NCI-H2081 treated with DMSO at 0.1 percent for 48 hours (cell line): ENCODE measurements around the gene TRAPPC10.

Experiments used
- DNase-seq: peaks from one replicate; lab custom pipeline; 2025; lab: John Stamatoyannopoulos, UW

The TRAPPC10 gene

GRCh38 chr21:44035244-44035643 lies 23.1 kb downstream of the TRAPPC10 start:
- no peak for DNase-seq

GRCh38 chr21:44038063-44038462 lies 26.0 kb downstream of the TRAPPC10 start:
- no peak for DNase-seq

- DNase-seq: no peak
These were observed 27.7 kb downstream of the TRAPPC10 start for GRCh38 chr21:44039828-44040227.

- no peak for DNase-seq
These were observed 31.5 kb downstream of the TRAPPC10 start for GRCh38 chr21:44043613-44044012.

- DNase-seq: no peak
These were observed 34.6 kb downstream of the TRAPPC10 start for GRCh38 chr21:44046734-44047133.

- DNase-seq: no peak
These were observed 36.0 kb downstream of the TRAPPC10 start for GRCh38 chr21:44047996-44048560.

- DNase-seq: no peak
These were observed 37.1 kb downstream of the TRAPPC10 start for GRCh38 chr21:44049182-44049581.

- no peak for DNase-seq
These were observed 37.5 kb downstream of the TRAPPC10 start for GRCh38 chr21:44049606-44050005.

GRCh38 chr21:44050276-44050675 lies 38.2 kb downstream of the TRAPPC10 start:
- no peak for DNase-seq

GRCh38 chr21:44051462-44051941 lies 39.4 kb downstream of the TRAPPC10 start:
- DNase-seq: no peak

GRCh38 chr21:44052071-44052829 lies 40.1 kb downstream of the TRAPPC10 start:
- no peak for DNase-seq

GRCh38 chr21:44052830-44053226 lies 40.7 kb downstream of the TRAPPC10 start:
- DNase-seq: no peak

GRCh38 chr21:44053567-44053966 lies 41.5 kb downstream of the TRAPPC10 start:
- DNase-seq: no peak

- DNase-seq: no peak
These were observed 42.6 kb downstream of the TRAPPC10 start for GRCh38 chr21:44054710-44055109.

GRCh38 chr21:44057055-44057454 lies 44.9 kb downstream of the TRAPPC10 start:
- DNase-seq: no peak

GRCh38 chr21:44057960-44058651 lies 46.0 kb downstream of the TRAPPC10 start:
- DNase-seq: no peak

- no peak for DNase-seq
These were observed 46.5 kb downstream of the TRAPPC10 start for GRCh38 chr21:44058652-44058964.

GRCh38 chr21:44058981-44059380 lies 46.9 kb downstream of the TRAPPC10 start:
- DNase-seq: no peak

GRCh38 chr21:44059710-44060109 lies 47.6 kb downstream of the TRAPPC10 start:
- DNase-seq: no peak

- DNase-seq: no peak
These were observed 50.3 kb downstream of the TRAPPC10 start for GRCh38 chr21:44062380-44062779.

GRCh38 chr21:44063151-44063912 lies 51.2 kb downstream of the TRAPPC10 start:
- DNase-seq: no peak

GRCh38 chr21:44064852-44065403 lies 52.8 kb downstream of the TRAPPC10 start:
- no peak for DNase-seq
